Spleen (tissue), 7 donors: ENCODE measurements around the gene TMEM63B.

Source experiments
- CTCF ChIP-seq, 11 experiments: fragments of 200-600 bp in 7 of 11; fragments of 450-650 bp in 4 of 11; sonication (generic) in 4 of 11; IDR thresholded peaks in 8 of 11; conservative IDR thresholded peaks in 3 of 11; 1 replicate in 7 of 11; 2 replicates in 4 of 11; pipeline versions ENCODE4 v1.4.0 to v1.8.0; 2016 to 2021; ENCODE audit warnings: antibody characterized with exemption in 11 of 11, inconsistent platforms in 4 of 11, mild to moderate bottlenecking in 1 of 11
- POLR2A ChIP-seq, 3 donors: fragments of 450-650 bp; IDR thresholded peaks; one replicate each; pipeline ENCODE4 v1.5.1; 2017; ENCODE audit warnings: antibody characterized with exemption in 3 of 3, mild to moderate bottlenecking in 1 of 3
- POLR2AphosphoS5 ChIP-seq, 3 donors: sonication (generic); formaldehyde crosslinking; IDR thresholded peaks; one replicate each; pipeline ENCODE4 v1.5.1; 2017; ENCODE audit warnings: antibody characterized with exemption in 3 of 3
- donor health status: DM: no; HTN: no; CAD: no; lungs with moderate emphysema.
- donor health status: DM: no; HTN: no; CAD: no.
- donor health status: DM: no; HTN: no; CAD: no.

GRCh38 chr6:44081753-44082152 lies 45.6 kb upstream of the TMEM63B start:
- TF ChIP-seq CTCF (IDR thresholded peaks at IDR 0.05 in 8 of 11, conservative IDR thresholded peaks at IDR 0.05 in 3 of 11) (no peak), POLR2A (IDR thresholded peaks at IDR 0.05) (no peak), POLR2AphosphoS5 (IDR thresholded peaks at IDR 0.05) (no peak)
